Fibroblast of mammary gland (primary cell): ENCODE results near the gene PLCG1.
"Not testable (repeated sequence)": the region's sequence is repeated elsewhere in the genome, so short reads cannot be mapped to it uniquely, and the experiment has no call there.

Experiments used
- DNase-seq: peaks from one replicate; pipeline ENCODE4 v3.0.0-alpha.2; 2010; ENCODE audit warnings: low read depth
- H3K4me3 ChIP-seq: 2 replicates; pipeline ENCODE4 v1.5.1; 2011; ENCODE audit warnings: low read depth, mild to moderate bottlenecking, low read length, moderate library complexity; ENCODE audit not compliant: control insufficient read depth
- TF ChIP-seq, protein P1 (sequence below): conservative IDR thresholded peaks from 2 replicates; pipeline ENCODE4 v1.5.1; 2011; ENCODE audit warnings: low read depth, low read length, inconsistent platforms; ENCODE audit not compliant: control insufficient read depth, insufficient read depth

Gene PLCG1

DNA sequence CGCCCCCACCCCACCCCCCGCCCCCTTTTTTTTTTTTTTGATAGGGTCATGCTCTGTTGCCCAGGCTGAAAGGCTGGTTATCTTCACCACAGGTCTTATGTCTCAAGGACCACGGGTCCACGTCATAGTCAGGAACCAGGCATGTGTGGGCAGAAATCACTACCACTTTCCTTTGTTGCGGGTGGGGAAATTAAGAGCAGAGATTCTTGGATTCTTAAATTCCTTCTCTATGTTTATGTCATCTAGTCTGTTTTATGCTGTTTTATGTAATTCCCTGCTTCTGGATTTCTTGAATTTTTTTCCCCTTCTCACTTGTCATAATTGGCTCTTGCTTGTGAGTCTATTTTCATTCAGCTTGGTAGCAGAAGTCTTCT is 25.8 kb upstream of the PLCG1 start:
- DNase-seq = no peak

DNA sequence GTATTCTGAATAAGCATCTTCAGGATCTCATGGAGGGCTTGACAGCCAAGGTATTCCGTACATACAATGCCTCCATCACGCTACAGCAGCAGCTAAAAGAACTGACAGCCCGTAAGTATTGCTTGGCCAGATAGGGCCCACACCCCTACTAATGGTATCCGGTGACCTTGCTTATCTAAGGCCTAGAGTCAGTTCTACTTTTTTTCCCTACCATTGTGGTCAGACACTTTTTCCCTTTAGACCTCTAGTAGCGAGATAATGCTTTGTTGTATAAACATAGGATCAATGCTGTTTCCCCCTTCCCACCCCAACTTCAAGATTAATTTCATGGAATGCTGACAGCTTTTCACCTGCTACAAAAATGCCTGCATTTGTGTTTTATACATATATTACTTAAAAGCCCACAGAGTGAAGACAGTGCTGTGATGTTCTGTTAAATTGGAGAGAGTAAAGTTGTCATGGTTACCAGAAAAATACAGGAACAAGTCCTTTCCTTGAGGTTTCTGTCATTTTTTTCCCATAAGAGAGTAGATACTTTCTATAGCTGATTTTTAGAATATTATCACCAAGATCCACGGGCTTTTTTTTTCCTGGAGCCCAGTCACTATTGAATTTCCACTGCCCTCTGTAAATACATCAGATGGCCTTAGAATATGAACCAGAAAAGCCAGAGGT is 20.9 kb upstream of the PLCG1 start:
- no peak for DNase-seq
- TF ChIP-seq, protein P1, sequence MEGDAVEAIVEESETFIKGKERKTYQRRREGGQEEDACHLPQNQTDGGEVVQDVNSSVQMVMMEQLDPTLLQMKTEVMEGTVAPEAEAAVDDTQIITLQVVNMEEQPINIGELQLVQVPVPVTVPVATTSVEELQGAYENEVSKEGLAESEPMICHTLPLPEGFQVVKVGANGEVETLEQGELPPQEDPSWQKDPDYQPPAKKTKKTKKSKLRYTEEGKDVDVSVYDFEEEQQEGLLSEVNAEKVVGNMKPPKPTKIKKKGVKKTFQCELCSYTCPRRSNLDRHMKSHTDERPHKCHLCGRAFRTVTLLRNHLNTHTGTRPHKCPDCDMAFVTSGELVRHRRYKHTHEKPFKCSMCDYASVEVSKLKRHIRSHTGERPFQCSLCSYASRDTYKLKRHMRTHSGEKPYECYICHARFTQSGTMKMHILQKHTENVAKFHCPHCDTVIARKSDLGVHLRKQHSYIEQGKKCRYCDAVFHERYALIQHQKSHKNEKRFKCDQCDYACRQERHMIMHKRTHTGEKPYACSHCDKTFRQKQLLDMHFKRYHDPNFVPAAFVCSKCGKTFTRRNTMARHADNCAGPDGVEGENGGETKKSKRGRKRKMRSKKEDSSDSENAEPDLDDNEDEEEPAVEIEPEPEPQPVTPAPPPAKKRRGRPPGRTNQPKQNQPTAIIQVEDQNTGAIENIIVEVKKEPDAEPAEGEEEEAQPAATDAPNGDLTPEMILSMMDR = no peak

More for the DNA sequence above, 25.8 kb upstream of the PLCG1 start:
- TF ChIP-seq, protein P1 = no peak
- no peak overlapping the region for H3K4me3 ChIP-seq

DNA sequence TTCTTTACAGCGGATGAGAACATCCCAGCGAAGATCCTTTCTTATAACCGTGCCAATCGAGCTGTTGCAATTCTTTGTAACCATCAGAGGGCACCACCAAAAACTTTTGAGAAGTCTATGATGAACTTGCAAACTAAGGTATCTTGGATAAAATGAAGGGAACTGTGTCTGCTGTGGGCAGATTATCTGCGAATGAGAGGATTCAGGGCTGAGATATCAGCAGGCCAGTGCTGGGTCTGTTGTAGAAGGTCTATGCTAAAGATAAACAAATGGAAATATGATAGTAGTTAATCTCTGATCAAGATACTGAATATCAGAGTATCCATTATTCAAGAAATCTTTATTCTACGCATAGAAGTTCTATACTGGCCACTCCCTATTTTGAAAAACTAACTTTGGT is 19.2 kb upstream of the PLCG1 start:
- DNase-seq, H3K4me3 ChIP-seq: not testable (repeated sequence)

More for the DNA sequence above, 20.9 kb upstream of the PLCG1 start:
- no peak overlapping the region for H3K4me3 ChIP-seq

DNA sequence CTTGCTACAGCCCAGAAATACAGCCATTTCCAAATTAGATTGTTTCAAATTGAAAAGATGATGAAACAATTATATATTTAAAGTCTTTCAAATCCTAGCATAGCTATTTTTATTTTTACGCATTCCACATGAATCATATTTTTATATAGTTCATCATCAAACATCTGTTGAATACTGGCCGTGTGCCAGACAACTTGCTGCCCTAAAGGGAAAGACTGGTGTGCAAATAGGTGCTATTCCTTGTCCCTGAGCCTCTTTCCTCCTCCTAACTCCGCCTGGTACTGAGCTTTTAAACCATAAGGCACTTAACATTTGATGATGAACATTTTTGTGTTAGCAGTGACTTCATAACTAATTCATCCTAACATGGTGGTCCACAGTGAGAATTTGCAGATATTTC is 18.7 kb upstream of the PLCG1 start:
- DNase-seq = no peak
- H3K4me3 ChIP-seq = no peak overlapping the region
- TF ChIP-seq, protein P1 = no peak

DNA sequence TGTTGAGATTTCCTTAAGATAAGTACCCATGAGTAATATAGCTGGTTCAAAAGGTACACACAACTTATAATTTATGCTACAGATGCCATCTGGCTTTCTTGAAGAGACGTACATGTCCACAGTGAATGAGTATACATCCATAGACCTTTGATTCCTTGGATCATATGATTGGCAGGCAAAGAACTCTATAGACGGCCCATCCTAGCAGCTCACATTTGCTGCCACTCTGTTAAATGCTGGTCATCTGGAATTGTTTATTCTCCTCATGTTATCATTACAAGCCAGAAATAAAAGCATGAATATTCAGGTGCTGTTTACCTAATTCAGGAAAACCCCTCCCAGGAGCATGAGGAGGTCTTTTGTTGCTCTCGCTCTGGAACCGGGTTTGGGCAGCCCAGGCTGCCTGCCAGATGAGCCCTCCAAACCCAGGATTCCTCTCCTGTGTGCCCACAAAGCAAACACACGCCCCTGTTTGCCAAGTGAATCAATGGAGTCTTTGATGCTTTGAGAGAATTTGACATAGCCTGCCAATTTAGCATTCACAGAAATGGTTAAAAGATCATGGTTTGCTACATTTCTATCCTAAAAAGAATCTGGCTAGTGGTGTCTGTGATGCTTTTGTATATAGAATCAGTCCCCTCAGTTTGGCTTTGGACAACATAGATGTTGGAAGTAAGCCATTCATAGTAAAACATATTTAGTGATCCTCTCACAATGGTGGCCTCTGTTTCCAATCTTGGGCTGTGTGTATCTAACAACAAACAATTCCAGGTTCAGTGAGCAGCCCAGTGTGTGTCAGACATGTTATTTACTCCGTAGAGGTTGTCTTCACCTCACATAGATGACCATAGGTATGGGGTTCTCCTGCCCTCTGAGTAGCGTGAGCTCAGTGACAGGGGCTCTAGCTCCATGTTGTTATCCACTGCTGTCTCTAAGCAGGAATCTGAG is 17.5 kb upstream of the PLCG1 start:
- DNase-seq = no peak
- no peak overlapping the region for H3K4me3 ChIP-seq
- TF ChIP-seq, protein P1 = no peak

DNA sequence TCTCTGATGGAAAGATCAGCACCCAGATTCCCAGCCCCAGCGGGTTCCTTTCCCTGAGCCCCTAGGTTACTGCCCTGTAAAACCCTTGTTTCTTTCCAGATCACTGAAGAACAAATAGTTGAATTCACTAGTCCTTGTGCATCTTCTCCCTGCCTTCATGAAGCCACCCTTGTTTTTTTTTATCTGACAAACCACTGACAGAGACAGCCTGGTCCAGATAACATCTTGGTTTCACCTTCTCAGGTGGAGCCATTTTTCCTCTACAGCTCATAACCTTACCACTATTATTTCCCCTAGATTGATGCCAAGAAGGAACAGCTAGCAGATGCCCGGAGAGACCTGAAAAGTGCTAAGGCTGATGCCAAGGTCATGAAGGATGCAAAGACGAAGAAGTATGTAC is 15.9 kb upstream of the PLCG1 start:
- TF ChIP-seq, protein P1 = no peak
- H3K4me3 ChIP-seq = no peak overlapping the region

DNA sequence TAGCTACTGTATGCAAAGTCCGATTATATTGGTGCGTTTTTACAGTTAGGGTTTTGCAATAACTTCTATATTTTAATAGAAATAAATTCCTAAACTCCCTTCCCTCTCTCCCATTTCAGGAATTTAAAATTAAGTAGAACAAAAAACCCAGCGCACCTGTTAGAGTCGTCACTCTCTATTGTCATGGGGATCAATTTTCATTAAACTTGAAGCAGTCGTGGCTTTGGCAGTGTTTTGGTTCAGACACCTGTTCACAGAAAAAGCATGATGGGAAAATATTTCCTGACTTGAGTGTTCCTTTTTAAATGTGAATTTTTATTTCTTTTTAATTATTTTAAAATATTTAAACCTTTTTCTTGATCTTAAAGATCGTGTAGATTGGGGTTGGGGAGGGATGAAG is 13.7 kb upstream of the PLCG1 start:
- no peak for DNase-seq
- no peak overlapping the region for H3K4me3 ChIP-seq
- TF ChIP-seq, protein P1 = no peak

More for the DNA sequence above, 15.9 kb upstream of the PLCG1 start:
- no peak for DNase-seq
